ENCODE results near the gene NCAPD3.

The NCAPD3 gene

GRCh38 chr11:134226806-134227325, 3.1 kb upstream of the NCAPD3 start:
- Histone ChIP-seq H3K4me3 (ENCODE audit: insufficient read depth, low read depth, low read length, poor library complexity, severe bottlenecking) (no peak overlapping the region), H3K36me3 (ENCODE audit: control insufficient read depth, insufficient read depth, low read length) (no peaks in the 10 kb centered on the region), H3K4me1 (ENCODE audit: control insufficient read depth, insufficient read depth, low read length, poor library complexity, severe bottlenecking) (peaks cover 47% of the 10 kb centered on the region), H3K27ac (ENCODE audit: insufficient read depth, low read length, poor library complexity, severe bottlenecking) (no peak overlapping the region), H3K27me3 (replicated peaks; ENCODE audit: control insufficient read depth, insufficient read depth, low read length, poor library complexity, severe bottlenecking) (no peaks in the 10 kb centered on the region), H3K9me3 (ENCODE audit: control insufficient read depth, low read length) (no peaks in the 10 kb centered on the region)
- DNase-seq = no peak

DNA sequence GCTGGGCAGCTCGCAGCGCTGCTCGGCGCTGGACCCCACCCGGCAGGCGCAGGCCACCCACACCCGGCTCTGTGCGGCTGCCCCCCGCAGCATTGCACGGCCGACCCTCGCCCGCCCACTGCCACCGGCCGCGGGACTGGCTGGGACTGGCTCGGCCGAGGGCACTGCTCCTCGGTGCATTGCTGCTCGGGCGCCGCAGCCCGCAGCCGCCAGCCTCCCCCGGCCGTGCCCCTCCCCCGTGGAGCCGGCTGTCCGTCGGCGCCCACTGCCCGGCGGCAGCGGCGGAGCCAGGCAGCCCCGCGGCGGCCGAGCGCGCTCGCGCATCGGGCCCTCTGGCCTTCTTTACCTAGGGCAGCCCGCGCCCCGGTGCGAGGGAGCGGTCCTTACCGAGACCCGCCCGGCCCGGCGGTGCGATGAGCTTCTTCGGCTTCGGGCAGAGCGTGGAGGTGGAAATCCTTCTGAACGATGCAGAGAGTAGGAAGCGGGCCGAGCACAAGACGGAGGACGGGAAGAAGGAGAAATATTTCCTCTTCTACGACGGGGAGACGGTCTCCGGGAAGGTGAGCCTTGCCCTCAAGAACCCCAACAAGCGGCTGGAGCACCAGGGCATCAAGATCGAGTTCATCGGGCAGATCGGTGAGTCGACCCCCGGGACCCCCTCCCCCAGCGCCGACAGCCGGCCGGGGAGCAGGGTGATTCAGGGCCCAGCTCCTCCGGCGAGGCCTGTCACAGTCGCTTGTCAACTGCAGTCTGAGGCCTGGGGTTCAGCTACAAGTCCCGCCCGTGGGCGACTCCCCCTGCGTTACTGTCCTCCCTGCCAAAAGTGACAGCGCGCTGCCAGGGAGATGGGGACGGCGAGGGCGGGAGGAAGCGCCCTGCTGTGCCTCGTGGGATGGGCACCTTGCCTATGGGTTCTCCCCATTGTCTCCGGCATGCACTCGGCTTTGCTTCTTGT, 1.2 kb upstream of the NCAPD3 start:
- DNase-seq = peak in 2 of 3 donors; percentile 30 to 41
- no peaks in the 10 kb centered on the region for H3K27me3 ChIP-seq (replicated peaks; ENCODE audit: control insufficient read depth, insufficient read depth, low read length, poor library complexity, severe bottlenecking)
- peak overlapping the region; percentile 92 for H3K27ac ChIP-seq (ENCODE audit: insufficient read depth, low read length, poor library complexity, severe bottlenecking)
- H3K9me3 ChIP-seq (ENCODE audit: control insufficient read depth, low read length) = no peaks in the 10 kb centered on the region
- peaks cover 39% of the 10 kb centered on the region for H3K4me1 ChIP-seq (ENCODE audit: control insufficient read depth, insufficient read depth, low read length, poor library complexity, severe bottlenecking)
- peak overlapping the region; percentile 79 for H3K4me3 ChIP-seq (ENCODE audit: insufficient read depth, low read depth, low read length, poor library complexity, severe bottlenecking)
- no peaks in the 10 kb centered on the region for H3K36me3 ChIP-seq (ENCODE audit: control insufficient read depth, insufficient read depth, low read length)

DNA sequence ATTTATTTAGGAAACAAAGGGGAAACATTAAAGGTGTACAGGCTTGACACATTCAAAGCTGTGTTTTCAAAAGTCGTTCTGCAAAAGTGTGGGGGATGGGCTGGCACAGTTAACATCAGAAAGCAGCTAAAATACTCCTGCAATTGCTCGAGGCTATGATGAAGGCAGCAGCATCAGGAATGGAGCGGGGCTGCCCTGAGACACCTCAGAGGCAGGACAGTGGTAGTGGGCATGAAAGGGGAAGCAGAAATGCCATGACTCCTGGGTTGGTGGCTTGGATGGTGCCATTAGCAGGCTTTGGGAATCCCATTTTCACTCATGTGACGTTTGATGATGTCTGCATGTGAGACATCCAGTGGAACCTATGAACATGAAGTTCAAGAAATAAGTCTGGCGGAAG, 646 bp downstream of the NCAPD3 start:
- H3K27ac ChIP-seq (ENCODE audit: insufficient read depth, low read length, poor library complexity, severe bottlenecking) = peak overlapping the region; percentile 92
- DNase-seq = no peak

GRCh38 chr11:134216816-134217215, 7.0 kb downstream of the NCAPD3 start:
- DNase-seq = no peak
- Histone ChIP-seq H3K27ac (ENCODE audit: insufficient read depth, low read length, poor library complexity, severe bottlenecking) (no peak overlapping the region), H3K4me3 (ENCODE audit: insufficient read depth, low read depth, low read length, poor library complexity, severe bottlenecking) (no peak overlapping the region), H3K4me1 (ENCODE audit: control insufficient read depth, insufficient read depth, low read length, poor library complexity, severe bottlenecking) (no peaks in the 10 kb centered on the region), H3K27me3 (replicated peaks; ENCODE audit: control insufficient read depth, insufficient read depth, low read length, poor library complexity, severe bottlenecking) (no peaks in the 10 kb centered on the region), H3K9me3 (ENCODE audit: control insufficient read depth, low read length) (no peaks in the 10 kb centered on the region), H3K36me3 (ENCODE audit: control insufficient read depth, insufficient read depth, low read length) (peaks cover 7% of the 10 kb centered on the region)

More for the DNA sequence above, 646 bp downstream of the NCAPD3 start:
- Histone ChIP-seq H3K27me3 (replicated peaks; ENCODE audit: control insufficient read depth, insufficient read depth, low read length, poor library complexity, severe bottlenecking) (no peaks in the 10 kb centered on the region), H3K36me3 (ENCODE audit: control insufficient read depth, insufficient read depth, low read length) (peaks cover 7% of the 10 kb centered on the region), H3K4me1 (ENCODE audit: control insufficient read depth, insufficient read depth, low read length, poor library complexity, severe bottlenecking) (peaks cover 32% of the 10 kb centered on the region), H3K4me3 (ENCODE audit: insufficient read depth, low read depth, low read length, poor library complexity, severe bottlenecking) (peak overlapping the region; percentile 79), H3K9me3 (ENCODE audit: control insufficient read depth, low read length) (no peaks in the 10 kb centered on the region)

- DNase-seq = no peak
- Histone ChIP-seq H3K4me3 (ENCODE audit: insufficient read depth, low read depth, low read length, poor library complexity, severe bottlenecking) (no peak overlapping the region), H3K4me1 (ENCODE audit: control insufficient read depth, insufficient read depth, low read length, poor library complexity, severe bottlenecking) (no peaks in the 10 kb centered on the region), H3K9me3 (ENCODE audit: control insufficient read depth, low read length) (no peaks in the 10 kb centered on the region), H3K27ac (ENCODE audit: insufficient read depth, low read length, poor library complexity, severe bottlenecking) (no peak overlapping the region), H3K27me3 (replicated peaks; ENCODE audit: control insufficient read depth, insufficient read depth, low read length, poor library complexity, severe bottlenecking) (no peaks in the 10 kb centered on the region), H3K36me3 (ENCODE audit: control insufficient read depth, insufficient read depth, low read length) (peaks cover 7% of the 10 kb centered on the region)
Observed at GRCh38 chr11:134215836-134216235, 7.9 kb downstream of the NCAPD3 start.

DNA sequence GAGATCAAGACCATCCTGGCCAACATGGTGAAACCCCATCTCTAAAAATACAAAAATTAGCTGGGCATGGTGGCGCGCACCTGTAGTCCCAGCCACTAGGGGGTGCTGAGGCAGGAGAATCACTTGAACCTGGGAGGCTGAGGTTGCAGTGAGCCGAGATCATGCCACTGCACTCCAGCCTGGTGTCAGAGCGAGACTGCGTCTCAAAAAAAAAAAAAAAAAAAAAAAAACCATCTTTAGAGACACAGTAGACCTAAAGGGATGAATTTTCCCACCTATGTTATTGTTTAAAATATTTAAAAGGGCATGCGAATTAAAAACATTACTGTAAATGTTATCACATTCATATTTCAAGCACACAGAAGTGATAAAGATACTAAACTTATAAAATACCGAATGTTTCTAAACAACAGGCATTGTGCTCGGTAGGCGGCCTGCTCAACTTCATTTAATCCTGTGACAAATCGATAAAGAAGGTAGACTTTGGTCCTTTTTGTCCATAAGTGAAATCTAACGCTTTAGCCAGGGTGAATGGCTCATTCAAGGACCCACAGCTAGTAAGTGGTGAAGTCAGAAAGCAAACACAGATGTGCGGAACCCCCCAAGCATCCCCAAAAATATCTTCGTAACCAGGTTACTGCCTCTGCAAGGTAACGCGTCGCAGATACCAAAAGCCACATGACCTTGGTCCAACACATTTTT, 16.1 kb downstream of the NCAPD3 start:
- DNase-seq = peak; percentile 19 to 47 (median 32)
- H3K4me3 ChIP-seq (ENCODE audit: insufficient read depth, low read depth, low read length, poor library complexity, severe bottlenecking) = no peak overlapping the region
- H3K4me1 ChIP-seq (ENCODE audit: control insufficient read depth, insufficient read depth, low read length, poor library complexity, severe bottlenecking) = no peaks in the 10 kb centered on the region
- no peaks in the 10 kb centered on the region for H3K27me3 ChIP-seq (replicated peaks; ENCODE audit: control insufficient read depth, insufficient read depth, low read length, poor library complexity, severe bottlenecking)
- H3K36me3 ChIP-seq (ENCODE audit: control insufficient read depth, insufficient read depth, low read length) = peaks cover 25% of the 10 kb centered on the region
- H3K9me3 ChIP-seq (ENCODE audit: control insufficient read depth, low read length) = no peaks in the 10 kb centered on the region
- H3K27ac ChIP-seq (ENCODE audit: insufficient read depth, low read length, poor library complexity, severe bottlenecking) = no peak overlapping the region

GRCh38 chr11:134206185-134206584, 17.6 kb downstream of the NCAPD3 start:
- Histone ChIP-seq H3K4me3 (ENCODE audit: insufficient read depth, low read depth, low read length, poor library complexity, severe bottlenecking) (no peak overlapping the region), H3K27me3 (replicated peaks; ENCODE audit: control insufficient read depth, insufficient read depth, low read length, poor library complexity, severe bottlenecking) (no peaks in the 10 kb centered on the region), H3K9me3 (ENCODE audit: control insufficient read depth, low read length) (no peaks in the 10 kb centered on the region), H3K4me1 (ENCODE audit: control insufficient read depth, insufficient read depth, low read length, poor library complexity, severe bottlenecking) (no peaks in the 10 kb centered on the region), H3K27ac (ENCODE audit: insufficient read depth, low read length, poor library complexity, severe bottlenecking) (no peak overlapping the region), H3K36me3 (ENCODE audit: control insufficient read depth, insufficient read depth, low read length) (peaks cover 38% of the 10 kb centered on the region)
- DNase-seq = no peak

- Histone ChIP-seq H3K36me3 (ENCODE audit: control insufficient read depth, insufficient read depth, low read length) (peaks cover 38% of the 10 kb centered on the region), H3K27ac (ENCODE audit: insufficient read depth, low read length, poor library complexity, severe bottlenecking) (no peak overlapping the region), H3K27me3 (replicated peaks; ENCODE audit: control insufficient read depth, insufficient read depth, low read length, poor library complexity, severe bottlenecking) (no peaks in the 10 kb centered on the region), H3K4me1 (ENCODE audit: control insufficient read depth, insufficient read depth, low read length, poor library complexity, severe bottlenecking) (no peaks in the 10 kb centered on the region), H3K9me3 (ENCODE audit: control insufficient read depth, low read length) (no peaks in the 10 kb centered on the region), H3K4me3 (ENCODE audit: insufficient read depth, low read depth, low read length, poor library complexity, severe bottlenecking) (no peak overlapping the region)
- DNase-seq = no peak
Observed at GRCh38 chr11:134205729-134206128, 18.0 kb downstream of the NCAPD3 start.

DNA sequence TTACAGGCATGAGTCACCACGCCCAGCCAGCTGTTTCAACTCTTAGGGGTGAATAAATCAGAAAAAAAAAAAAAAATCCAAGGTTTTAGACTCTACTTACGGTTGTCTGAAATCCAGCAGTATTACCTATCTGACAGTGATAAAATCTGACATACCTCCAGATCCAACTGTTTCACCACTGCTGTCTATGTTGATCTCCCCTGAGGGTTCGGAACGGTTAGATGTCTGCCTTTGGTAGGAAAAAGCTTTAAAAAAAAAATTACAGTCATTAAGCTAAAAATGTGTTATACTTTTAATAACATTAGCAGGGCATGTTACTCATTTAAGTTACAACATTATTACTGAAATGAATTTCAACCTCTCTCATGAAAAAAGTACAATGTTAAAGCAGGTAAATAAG, 21.1 kb downstream of the NCAPD3 start:
- Histone ChIP-seq H3K27ac (ENCODE audit: insufficient read depth, low read length, poor library complexity, severe bottlenecking) (no peak overlapping the region), H3K27me3 (replicated peaks; ENCODE audit: control insufficient read depth, insufficient read depth, low read length, poor library complexity, severe bottlenecking) (no peaks in the 10 kb centered on the region), H3K9me3 (ENCODE audit: control insufficient read depth, low read length) (no peaks in the 10 kb centered on the region), H3K36me3 (ENCODE audit: control insufficient read depth, insufficient read depth, low read length) (peaks cover 25% of the 10 kb centered on the region), H3K4me3 (ENCODE audit: insufficient read depth, low read depth, low read length, poor library complexity, severe bottlenecking) (no peak overlapping the region), H3K4me1 (ENCODE audit: control insufficient read depth, insufficient read depth, low read length, poor library complexity, severe bottlenecking) (no peaks in the 10 kb centered on the region)
- no peak for DNase-seq

DNA sequence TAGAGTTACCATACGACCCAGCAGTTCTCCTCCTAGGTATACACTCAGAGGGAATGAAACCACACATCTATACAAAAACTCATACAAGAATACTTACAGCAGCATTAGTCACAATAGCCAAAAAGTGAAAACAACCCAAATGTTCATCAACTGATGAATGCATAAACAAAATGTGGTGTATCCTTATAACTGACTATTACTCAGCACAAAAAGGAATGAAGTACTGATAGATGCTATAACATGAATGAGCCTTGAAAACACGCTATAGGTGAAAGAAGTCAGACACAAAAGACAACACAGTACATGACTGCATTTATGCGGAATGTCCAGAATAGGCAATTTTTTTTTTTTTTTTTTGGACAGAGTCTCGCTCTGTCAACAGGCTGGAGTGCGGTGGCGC, 23.1 kb downstream of the NCAPD3 start:
- no peaks in the 10 kb centered on the region for H3K27me3 ChIP-seq (replicated peaks; ENCODE audit: control insufficient read depth, insufficient read depth, low read length, poor library complexity, severe bottlenecking)
- peaks cover 21% of the 10 kb centered on the region for H3K36me3 ChIP-seq (ENCODE audit: control insufficient read depth, insufficient read depth, low read length)
- DNase-seq = no peak

More for the DNA sequence above, 23.1 kb downstream of the NCAPD3 start:
- Histone ChIP-seq H3K9me3 (ENCODE audit: control insufficient read depth, low read length) (no peaks in the 10 kb centered on the region), H3K27ac (ENCODE audit: insufficient read depth, low read length, poor library complexity, severe bottlenecking) (no peak overlapping the region), H3K4me3 (ENCODE audit: insufficient read depth, low read depth, low read length, poor library complexity, severe bottlenecking) (no peak overlapping the region), H3K4me1 (ENCODE audit: control insufficient read depth, insufficient read depth, low read length, poor library complexity, severe bottlenecking) (no peaks in the 10 kb centered on the region)
